Activated T-helper 2 cell treated with anti-CD3 and anti-CD28 coated beads, Interferon-gamma antibody, Interleukin-2, Interleukin-4, amounts not matched to agents 10 μg/mL and 5 μg/mL and 100 μg/mL, durations not matched to agents 14 hours and 24 hours and 36 hours (primary cell): Measurements from ENCODE around the gene XYLT2. TPM values are rescaled to one million over a fixed set of nuclear protein-coding genes. Genes with fewer than 3 reads are reported as not detected.
"Not testable (repeated sequence)": the region's sequence is repeated elsewhere in the genome, so short reads cannot be mapped to it uniquely, and the experiment has no call there.

Experiments used
- DNase-seq: peaks from one replicate; pipeline ENCODE4 v3.0.0; 2021; ENCODE audit warnings: low spot score
- H3K27ac Mint-ChIP-seq: one replicate; pipeline ENCODE4 v1.8.0; 2021; ENCODE audit warnings: mixed read lengths
- H3K27me3 Mint-ChIP-seq: one replicate; pipeline ENCODE4 v1.8.0; 2021; ENCODE audit warnings: low read depth, mixed read lengths
- H3K36me3 Mint-ChIP-seq: one replicate; pipeline ENCODE4 v1.8.0; 2021; ENCODE audit warnings: low read depth, mixed read lengths
- H3K4me1 Mint-ChIP-seq: one replicate; pipeline ENCODE4 v1.8.0; 2021; ENCODE audit warnings: low read depth, mixed read lengths
- H3K4me3 Mint-ChIP-seq: one replicate; pipeline ENCODE4 v1.8.0; 2021; ENCODE audit warnings: low read depth, mild to moderate bottlenecking, moderate library complexity, mixed read lengths
- H3K9me3 Mint-ChIP-seq: one replicate; pipeline ENCODE4 v1.8.0; 2021; ENCODE audit warnings: mixed read lengths
- intact Hi-C: fragments of 100-400 bp; cut with micrococcal nuclease; formaldehyde crosslinking; loops from one replicate; pipeline ENCODE4 v1.15.1; 2023
- total RNA-seq: library from RNA; stranded (reverse); gene quantifications from 2 replicates; pipeline ENCODE4 v1.2.3, GENCODE V29; 2022

The XYLT2 gene
- 134 and 143 TPM in 2 replicates for total RNA-seq

GRCh38 chr17:50345432-50346312 lies at the start of gene XYLT2:
TSS of gene XYLT2 (plus strand) at chr17:50346126. CDS start at chr17:50346141, 15 bp downstream.
- Mint-ChIP-seq H3K36me3 (peaks cover 36% of the 10 kb centered on the region), H3K4me1 (peaks cover 34% of the 10 kb centered on the region), H3K4me3 (peak within 1 kb of the TSS; percentile 93), H3K9me3 (no peaks in the 10 kb centered on the region), H3K27ac (peak within 1 kb of the TSS; percentile 96), H3K27me3 (no peaks in the 10 kb centered on the region)
- peak; percentile 86 for DNase-seq
- intact Hi-C loops, result loop anchor here (5.0 kb wide), 2 partner anchors 38 to 143 kb away; partner anchors contain the start of gene COL1A1

DNA sequence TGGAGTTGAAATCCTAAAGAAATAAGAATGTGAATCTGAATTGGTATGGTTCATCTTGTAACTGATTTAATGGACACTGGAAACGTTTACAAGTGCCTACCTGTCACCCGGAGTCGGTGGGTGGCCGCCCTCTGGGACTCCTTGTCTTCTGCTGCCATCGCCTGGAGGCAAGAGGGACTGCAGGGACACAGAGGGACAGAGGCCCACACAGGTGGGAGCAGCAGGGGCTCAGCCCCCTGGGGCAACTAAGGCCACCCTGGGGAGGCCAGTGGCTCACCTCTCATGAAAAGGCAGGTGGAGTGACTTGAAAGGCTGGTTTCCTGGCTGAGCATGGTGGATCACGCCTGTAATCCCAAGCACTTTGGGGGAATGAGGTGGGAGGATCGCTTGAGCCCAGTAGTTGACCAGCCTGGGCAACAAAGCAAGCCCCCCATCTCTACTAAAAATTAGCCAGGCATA lies 48.5 kb upstream of the XYLT2 start:
- Mint-ChIP-seq H3K9me3 (no peaks in the 10 kb centered on the region), H3K4me3 (no peak overlapping the region), H3K36me3 (no peaks in the 10 kb centered on the region), H3K27me3 (no peaks in the 10 kb centered on the region), H3K27ac (peak overlapping the region; percentile 86), H3K4me1 (peaks cover 35% of the 10 kb centered on the region)
- intact Hi-C loops, result loop anchor here (1.0 to 5.0 kb wide), 6 partner anchors 15 to 205 kb away; no protein-coding TSS in a partner anchor
- peak; percentile 72 for DNase-seq

DNA sequence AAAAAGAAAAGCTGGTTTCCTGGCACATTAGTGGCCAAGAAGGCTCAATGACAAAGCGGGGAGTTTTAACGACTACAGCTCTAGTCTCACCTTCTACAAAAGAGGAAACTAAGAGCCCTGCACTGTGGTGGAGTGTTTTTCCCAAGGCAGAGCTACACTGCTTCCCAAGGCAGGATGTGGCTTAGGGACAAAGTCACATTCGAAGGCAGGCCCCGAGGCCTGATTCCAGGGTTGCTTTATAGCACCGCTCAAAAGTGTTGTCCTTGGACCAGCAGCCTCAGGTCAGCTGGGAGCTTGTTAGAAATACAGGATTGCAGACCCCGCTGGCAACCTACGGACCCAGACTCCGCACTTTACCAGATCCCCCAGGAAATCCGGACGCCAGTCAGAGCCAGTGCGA lies 47.9 kb upstream of the XYLT2 start:
- Mint-ChIP-seq H3K27ac (no peak overlapping the region), H3K4me3 (no peak overlapping the region), H3K36me3 (no peaks in the 10 kb centered on the region), H3K9me3 (no peaks in the 10 kb centered on the region), H3K27me3 (no peaks in the 10 kb centered on the region), H3K4me1 (peaks cover 35% of the 10 kb centered on the region)
- intact Hi-C loops, result loop anchor here (5.0 kb wide), 2 partner anchors 34 to 206 kb away; no protein-coding TSS in a partner anchor
- no peak for DNase-seq

- no peak for DNase-seq
- H3K27ac Mint-ChIP-seq, result peak overlapping the region; percentile 98
- H3K36me3 Mint-ChIP-seq, result no peaks in the 10 kb centered on the region
- H3K9me3 Mint-ChIP-seq, result no peaks in the 10 kb centered on the region
- intact Hi-C loops, result loop anchor here (5.0 kb wide), 2 partner anchors 33 to 207 kb away; no protein-coding TSS in a partner anchor
- peaks cover 40% of the 10 kb centered on the region for H3K4me1 Mint-ChIP-seq
- H3K27me3 Mint-ChIP-seq, result no peaks in the 10 kb centered on the region
- no peak overlapping the region for H3K4me3 Mint-ChIP-seq
Measured at GRCh38 chr17:50299776-50300175, 46.1 kb upstream of the XYLT2 start.

DNA sequence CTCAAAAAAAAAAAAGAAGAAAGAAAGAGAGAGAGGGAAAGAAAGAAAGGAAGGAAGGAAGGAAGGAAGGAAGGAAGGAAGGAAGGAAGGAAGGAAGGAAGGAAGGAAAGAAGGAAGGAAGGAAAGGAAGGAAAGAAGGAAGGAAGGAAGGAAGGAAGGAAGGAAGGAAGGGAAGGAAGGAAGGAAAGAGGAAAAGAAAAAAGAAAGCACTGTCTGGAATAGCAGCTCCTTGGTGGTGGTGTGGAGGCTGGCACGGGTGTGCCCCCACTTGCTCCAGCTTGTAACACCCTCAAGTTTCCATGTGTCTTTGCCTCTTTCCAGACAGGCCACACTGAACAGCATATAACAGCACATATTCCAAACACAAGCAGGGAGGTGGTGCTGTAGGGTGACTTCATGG lies 45.1 kb upstream of the XYLT2 start:
- Mint-ChIP-seq H3K4me1 (peaks cover 48% of the 10 kb centered on the region), H3K27ac (peak overlapping the region; percentile 98), H3K4me3 (peak overlapping the region; percentile 17)
- H3K27me3 Mint-ChIP-seq, DNase-seq, intact Hi-C loops, H3K36me3 Mint-ChIP-seq, H3K9me3 Mint-ChIP-seq: not testable (repeated sequence)

GRCh38 chr17:50301891-50302584 lies 43.9 kb upstream of the XYLT2 start:
- Mint-ChIP-seq H3K27ac (peak overlapping the region; percentile 98), H3K9me3 (no peaks in the 10 kb centered on the region), H3K4me1 (peaks cover 56% of the 10 kb centered on the region), H3K4me3 (peak overlapping the region; percentile 52), H3K27me3 (no peaks in the 10 kb centered on the region), H3K36me3 (no peaks in the 10 kb centered on the region)
- peak; percentile 14 for DNase-seq
- intact Hi-C loops, result loop anchor here (1.0 kb wide), 1 partner anchor 9 kb away; no protein-coding TSS in a partner anchor

- Mint-ChIP-seq H3K27ac (peak overlapping the region; percentile 98), H3K4me3 (no peak overlapping the region), H3K27me3 (no peaks in the 10 kb centered on the region), H3K36me3 (no peaks in the 10 kb centered on the region), H3K4me1 (peaks cover 57% of the 10 kb centered on the region), H3K9me3 (no peaks in the 10 kb centered on the region)
- intact Hi-C loops, result no loop called here
- no peak for DNase-seq
Measured at GRCh38 chr17:50303051-50303450, 42.9 kb upstream of the XYLT2 start.

GRCh38 chr17:50303596-50303995 lies 42.3 kb upstream of the XYLT2 start:
- H3K4me3 Mint-ChIP-seq, result no peak overlapping the region
- peaks cover 62% of the 10 kb centered on the region for H3K4me1 Mint-ChIP-seq
- H3K27me3 Mint-ChIP-seq, result no peaks in the 10 kb centered on the region
- intact Hi-C loops, result no loop called here
- DNase-seq, result no peak
- peak overlapping the region; percentile 98 for H3K27ac Mint-ChIP-seq
- no peaks in the 10 kb centered on the region for H3K36me3 Mint-ChIP-seq
- H3K9me3 Mint-ChIP-seq, result no peaks in the 10 kb centered on the region

- Mint-ChIP-seq H3K4me3 (peak overlapping the region; percentile 40), H3K36me3 (no peaks in the 10 kb centered on the region), H3K27me3 (no peaks in the 10 kb centered on the region), H3K9me3 (no peaks in the 10 kb centered on the region), H3K4me1 (peaks cover 71% of the 10 kb centered on the region), H3K27ac (peak overlapping the region; percentile 99)
- intact Hi-C loops, result loop anchor here (5.0 kb wide), 1 partner anchor 42 kb away; the partner anchor contains the start of gene XYLT2
- no peak for DNase-seq
Measured at GRCh38 chr17:50304781-50305404, 41.0 kb upstream of the XYLT2 start.

- Mint-ChIP-seq H3K36me3 (no peaks in the 10 kb centered on the region), H3K9me3 (no peaks in the 10 kb centered on the region), H3K4me1 (peaks cover 67% of the 10 kb centered on the region), H3K27me3 (no peaks in the 10 kb centered on the region), H3K4me3 (no peak overlapping the region), H3K27ac (peak overlapping the region; percentile 99)
- no peak for DNase-seq
- intact Hi-C loops, result loop anchor here (5.0 kb wide), 1 partner anchor 40 kb away; the partner anchor contains the start of gene XYLT2
Measured at GRCh38 chr17:50307654-50308053, 38.3 kb upstream of the XYLT2 start.

- intact Hi-C loops, result loop anchor here (1.0 to 5.0 kb wide), 2 partner anchors 23 to 39 kb away; partner anchors contain the start of gene XYLT2
Measured at GRCh38 chr17:50308666-50309065, 37.3 kb upstream of the XYLT2 start.

DNA sequence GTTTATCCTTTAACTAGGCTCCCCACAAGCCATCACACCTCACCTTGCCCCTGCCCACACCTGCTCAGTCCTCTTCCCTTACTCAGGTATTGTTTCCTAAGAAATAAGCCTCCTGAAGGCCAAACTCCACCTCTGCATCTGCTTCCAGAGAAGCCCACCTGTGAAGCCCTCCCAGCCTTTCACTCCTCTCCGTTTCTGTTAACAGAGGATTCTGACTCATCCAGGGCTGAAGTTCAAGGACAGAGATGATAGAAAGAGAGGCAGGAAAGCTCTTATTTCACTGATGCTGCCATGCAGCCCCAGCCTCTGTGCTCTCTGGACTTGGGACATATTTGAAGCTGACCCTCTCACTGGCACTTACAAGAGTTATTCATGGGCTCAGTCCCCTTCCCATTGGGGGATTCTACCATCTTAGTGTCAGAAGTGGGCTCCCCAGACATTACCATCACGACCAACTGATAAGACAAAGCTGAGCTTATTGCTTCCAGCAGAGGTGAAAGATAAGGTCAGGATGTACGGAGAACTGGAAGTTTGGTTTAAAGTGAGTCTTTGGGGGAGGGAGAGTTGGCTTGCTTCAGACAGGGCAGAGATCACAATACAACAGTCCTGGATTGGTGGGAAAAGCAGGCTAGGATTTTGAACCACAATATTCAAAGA lies 35.3 kb upstream of the XYLT2 start:
- DNase-seq, result no peak
- Mint-ChIP-seq H3K27ac (peak overlapping the region; percentile 99), H3K4me1 (peaks cover 60% of the 10 kb centered on the region), H3K27me3 (no peaks in the 10 kb centered on the region), H3K9me3 (no peaks in the 10 kb centered on the region), H3K36me3 (no peaks in the 10 kb centered on the region), H3K4me3 (peak overlapping the region; percentile 59)
- intact Hi-C loops, result loop anchor here (1.0 kb wide), 2 partner anchors 8 to 17 kb away; no protein-coding TSS in a partner anchor

More at GRCh38 chr17:50308666-50309065, 37.3 kb upstream of the XYLT2 start:
- H3K4me3 Mint-ChIP-seq, result no peak overlapping the region
- H3K27ac Mint-ChIP-seq, result peak overlapping the region; percentile 99
- H3K9me3 Mint-ChIP-seq, result no peaks in the 10 kb centered on the region
- H3K4me1 Mint-ChIP-seq, result peaks cover 66% of the 10 kb centered on the region
- no peaks in the 10 kb centered on the region for H3K27me3 Mint-ChIP-seq
- no peak for DNase-seq
- no peaks in the 10 kb centered on the region for H3K36me3 Mint-ChIP-seq
